CD14-positive monocyte (primary cell): ENCODE results near the gene HYDIN. TPM values are rescaled to one million over a fixed set of nuclear protein-coding genes. Genes with fewer than 3 reads are reported as not detected.

ENCODE experiments used
- DNase-seq, 3 donors: peaks; one replicate each; pipeline ENCODE4 v3.0.0-alpha.2; 2011 to 2022
- H2AFZ ChIP-seq: 2 replicates; pipeline ENCODE4 v1.6.0; 2012; ENCODE audit warnings: mild to moderate bottlenecking, low read depth, low read length, inconsistent platforms; ENCODE audit not compliant: insufficient read depth, poor library complexity, severe bottlenecking
- H3K27ac ChIP-seq, 2 donors: 1 replicate in 1 of 2; 2 replicates in 1 of 2; pipeline ENCODE4 v1.5.1; 2012 to 2013; ENCODE audit warnings: low read length in 2 of 2, control low read depth in 1 of 2, inconsistent platforms in 1 of 2, low read depth in 1 of 2, mild to moderate bottlenecking in 1 of 2
- H3K27me3 ChIP-seq, 2 donors: one replicate each; pipeline versions ENCODE4 v1.6.0 to v1.6.1; 2011 to 2013; ENCODE audit warnings: low read length in 2 of 2; ENCODE audit not compliant: control insufficient read depth in 2 of 2, insufficient read depth in 2 of 2
- H3K36me3 ChIP-seq, 2 donors: replicated peaks in 1 of 2; 1 replicate in 1 of 2; 2 replicates in 1 of 2; pipeline versions ENCODE4 v1.5.1 to v1.6.1; 2012 to 2013; ENCODE audit warnings: low read length in 2 of 2, control low read depth in 1 of 2, inconsistent platforms in 1 of 2, mild to moderate bottlenecking in 1 of 2; ENCODE audit not compliant: insufficient read depth in 2 of 2, control insufficient read depth in 1 of 2
- H3K4me1 ChIP-seq, 2 donors: 1 replicate in 1 of 2; 2 replicates in 1 of 2; pipeline versions ENCODE4 v1.5.1 to v1.6.1; 2012 to 2013; ENCODE audit warnings: low read length in 2 of 2, control low read depth in 1 of 2, inconsistent platforms in 1 of 2, mild to moderate bottlenecking in 1 of 2, moderate library complexity in 1 of 2; ENCODE audit not compliant: insufficient read depth in 2 of 2, control insufficient read depth in 1 of 2
- H3K4me2 ChIP-seq: replicated peaks from 2 replicates; pipeline ENCODE3; 2012; ENCODE audit warnings: low read length, moderate library complexity, mild to moderate bottlenecking; ENCODE audit not compliant: poor library complexity, severe bottlenecking; ENCODE audit errors: extremely low read depth
- H3K4me3 ChIP-seq, 3 experiments: fragments of 200-600 bp in 1 of 3; sonication (generic) in 1 of 3; replicated peaks in 1 of 3; 1 replicate in 2 of 3; 2 replicates in 1 of 3; pipeline ENCODE4 v1.5.1; 2011 to 2013; ENCODE audit warnings: low read length in 3 of 3, mild to moderate bottlenecking in 3 of 3, control low read depth in 2 of 3, low read depth in 2 of 3, inconsistent platforms in 1 of 3, moderate library complexity in 1 of 3
- H3K79me2 ChIP-seq: 2 replicates; pipeline ENCODE4 v1.6.0; 2012; ENCODE audit warnings: mild to moderate bottlenecking, control low read depth, inconsistent platforms, low read length, moderate library complexity; ENCODE audit not compliant: insufficient read depth
- H3K9ac ChIP-seq: 2 replicates; pipeline ENCODE4 v1.6.0; 2017; ENCODE audit warnings: low read length, mild to moderate bottlenecking; ENCODE audit not compliant: insufficient read depth, poor library complexity, severe bottlenecking
- H3K9me3 ChIP-seq, 2 donors: replicated peaks in 1 of 2; 1 replicate in 1 of 2; 2 replicates in 1 of 2; pipeline versions ENCODE4 v1.5.1 to v1.6.1; 2012 to 2013; ENCODE audit warnings: low read length in 2 of 2, control low read depth in 1 of 2; ENCODE audit not compliant: control insufficient read depth in 1 of 2, insufficient read depth in 1 of 2
- H4K20me1 ChIP-seq: 2 replicates; pipeline ENCODE4 v1.6.0; 2012; ENCODE audit warnings: mild to moderate bottlenecking, low read length, control low read depth, moderate library complexity; ENCODE audit not compliant: insufficient read depth
- H3K27ac Mint-ChIP-seq, 7 donors: one replicate each; pipeline ENCODE4 v1.8.0; 2020; ENCODE audit warnings: mild to moderate bottlenecking in 7 of 7, mixed read lengths in 7 of 7, moderate library complexity in 6 of 7, inconsistent platforms in 2 of 7
- H3K27me3 Mint-ChIP-seq, 3 donors: one replicate each; pipeline ENCODE4 v1.8.0; 2021 to 2022; ENCODE audit warnings: low read depth in 3 of 3, mild to moderate bottlenecking in 3 of 3, mixed read lengths in 3 of 3, moderate library complexity in 3 of 3, inconsistent platforms in 1 of 3
- H3K36me3 Mint-ChIP-seq, 2 donors: one replicate each; pipeline ENCODE4 v1.8.0; 2020; ENCODE audit warnings: mixed read lengths in 2 of 2, inconsistent platforms in 1 of 2, mild to moderate bottlenecking in 1 of 2
- H3K4me1 Mint-ChIP-seq: one replicate; pipeline ENCODE4 v1.8.0; 2020; ENCODE audit warnings: mild to moderate bottlenecking, mixed read lengths
- H3K4me3 Mint-ChIP-seq, 2 donors: one replicate each; pipeline ENCODE4 v1.8.0; 2020; ENCODE audit warnings: mild to moderate bottlenecking in 2 of 2, mixed read lengths in 2 of 2, moderate library complexity in 1 of 2
- H3K9me3 Mint-ChIP-seq, 7 donors: one replicate each; pipeline ENCODE4 v1.8.0; 2020 to 2022; ENCODE audit warnings: mixed read lengths in 7 of 7, mild to moderate bottlenecking in 6 of 7, moderate library complexity in 6 of 7, inconsistent platforms in 2 of 7
- WGBS: methylation state at CpG from one replicate; pipeline ENCODE4 v1.1.5; 2013; ENCODE audit warnings: missing lambda C conversion rate; ENCODE audit not compliant: insufficient coverage; 5-methylcytosine and 5-hydroxymethylcytosine counted together
- intact Hi-C, 2 donors: fragments of 100-400 bp; cut with micrococcal nuclease; formaldehyde crosslinking; loops; one replicate each; pipeline versions ENCODE4 v1.15.0 to v1.15.1; 2023
- polyA minus RNA-seq: library from RNA; depleted of rRNA, polyadenylated mRNA; stranded (reverse); fragments of >200 nt; gene quantifications from 2 replicates; pipeline ENCODE4 v1.2.3, GENCODE V29; 2012
- polyA plus RNA-seq, 3 donors: library from polyadenylated mRNA; depleted of rRNA in 1 of 3; unstranded in 2 of 3; stranded (reverse) in 1 of 3; fragments of 300-500 nt in 2 of 3; fragments of >200 nt in 1 of 3; fragmentation: Illumina TruSeq in 2 of 3; gene quantifications; 1 replicate in 2 of 3; 2 replicates in 1 of 3; pipeline ENCODE4 v1.2.3, GENCODE V29; 2012 to 2021
- total RNA-seq, 12 experiments: library from RNA in 1 of 12; stranded (reverse) in 1 of 12; fragments of 120-200 nt in 1 of 12; gene quantifications; one replicate each; pipeline ENCODE4 v1.2.4 and lab custom pipeline; 2013 to 2026; ENCODE audit warnings: mixed read lengths in 6 of 12, inconsistent platforms in 1 of 12
- TF ChIP-seq, protein P1 (sequence below): fragments of 200-600 bp; IDR thresholded peaks from one replicate; pipeline ENCODE4 v1.8.0; 2022; ENCODE audit warnings: antibody characterized with exemption, mild to moderate bottlenecking

The HYDIN gene
- total RNA-seq (2013), result not detected
- not detected for polyA plus RNA-seq
- not detected in 2 replicates for polyA minus RNA-seq
- total RNA-seq (lab: John Stamatoyannopoulos, UW), result 4.6 to 60.6 (median 11.9) reads per million in 11 experiments

DNA sequence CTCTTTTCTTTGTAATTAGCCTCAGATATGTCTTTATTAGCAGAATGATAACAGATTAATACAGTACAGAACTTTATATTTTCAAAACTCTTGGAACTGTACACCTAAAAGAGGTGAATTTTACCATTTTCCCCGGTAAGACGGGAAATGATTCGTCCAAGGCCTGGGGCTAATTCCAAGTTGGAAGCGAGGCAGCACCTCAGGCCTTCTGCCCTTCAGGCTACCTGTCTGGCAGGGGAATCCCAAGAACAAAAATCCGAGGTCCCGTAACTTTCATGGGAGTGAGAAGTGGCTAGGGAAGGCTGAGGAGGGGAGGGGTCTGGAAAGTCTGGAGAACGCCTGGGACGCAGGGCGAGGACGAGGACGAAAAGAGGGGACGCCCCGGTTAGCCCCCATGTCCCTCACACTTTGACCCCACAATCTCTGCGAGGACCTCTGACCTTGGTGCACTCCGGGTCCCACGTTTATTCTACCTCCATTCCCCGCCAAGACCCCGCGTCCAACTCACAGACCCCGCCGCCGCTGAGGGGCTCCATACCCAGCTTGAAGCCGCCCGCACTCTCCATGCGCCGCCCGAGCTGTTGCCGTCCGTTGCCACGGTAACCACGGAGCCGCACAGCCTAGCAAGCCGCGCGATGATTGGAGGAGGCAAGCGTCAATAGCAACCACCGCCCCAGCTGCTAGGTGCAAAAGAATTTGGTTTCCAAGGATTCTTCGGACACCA is at the start of gene HYDIN:
TSS of gene HYDIN (minus strand) at position 601 of the 724 bp plus-strand sequence. CDS start 43,827 bp downstream, outside the sequence.
- Mint-ChIP-seq H3K9me3 (peaks cover 22 to 52% (median 36%) of the 10 kb centered on the region in 7 donors), H3K4me3 (peak within 1 kb of the TSS in 1 of 2 donors; percentile 77), H3K27me3 (peaks cover 16 to 31% (median 28%) of the 10 kb centered on the region in 3 donors), H3K4me1 (peaks cover 2% of the 10 kb centered on the region), H3K27ac (no peak within 1 kb of the TSS), H3K36me3 (no peaks in the 10 kb centered on the region)
- Histone ChIP-seq H2AFZ (no peak within 1 kb of the TSS), H3K4me2 (no peak within 1 kb of the TSS), H3K36me3 (no peaks in the 10 kb centered on the region), H3K27ac (no peak within 1 kb of the TSS), H3K4me3 (no peak within 1 kb of the TSS), H3K27me3 (peaks cover 0 to 14% of the 10 kb centered on the region in 2 donors), H3K4me1 (no peaks in the 10 kb centered on the region), H3K9ac (no peak within 1 kb of the TSS), H4K20me1 (no peaks in the 10 kb centered on the region), H3K9me3 (peaks cover 15 to 33% of the 10 kb centered on the region in 2 donors), H3K79me2 (no peaks in the 10 kb centered on the region)
- WGBS, result 16% methylated on average over 30 of the region's 38 CpGs
- no peak for DNase-seq
- TF ChIP-seq, protein P1, sequence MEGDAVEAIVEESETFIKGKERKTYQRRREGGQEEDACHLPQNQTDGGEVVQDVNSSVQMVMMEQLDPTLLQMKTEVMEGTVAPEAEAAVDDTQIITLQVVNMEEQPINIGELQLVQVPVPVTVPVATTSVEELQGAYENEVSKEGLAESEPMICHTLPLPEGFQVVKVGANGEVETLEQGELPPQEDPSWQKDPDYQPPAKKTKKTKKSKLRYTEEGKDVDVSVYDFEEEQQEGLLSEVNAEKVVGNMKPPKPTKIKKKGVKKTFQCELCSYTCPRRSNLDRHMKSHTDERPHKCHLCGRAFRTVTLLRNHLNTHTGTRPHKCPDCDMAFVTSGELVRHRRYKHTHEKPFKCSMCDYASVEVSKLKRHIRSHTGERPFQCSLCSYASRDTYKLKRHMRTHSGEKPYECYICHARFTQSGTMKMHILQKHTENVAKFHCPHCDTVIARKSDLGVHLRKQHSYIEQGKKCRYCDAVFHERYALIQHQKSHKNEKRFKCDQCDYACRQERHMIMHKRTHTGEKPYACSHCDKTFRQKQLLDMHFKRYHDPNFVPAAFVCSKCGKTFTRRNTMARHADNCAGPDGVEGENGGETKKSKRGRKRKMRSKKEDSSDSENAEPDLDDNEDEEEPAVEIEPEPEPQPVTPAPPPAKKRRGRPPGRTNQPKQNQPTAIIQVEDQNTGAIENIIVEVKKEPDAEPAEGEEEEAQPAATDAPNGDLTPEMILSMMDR, result no peak
- intact Hi-C loops, result no loop called here

DNA sequence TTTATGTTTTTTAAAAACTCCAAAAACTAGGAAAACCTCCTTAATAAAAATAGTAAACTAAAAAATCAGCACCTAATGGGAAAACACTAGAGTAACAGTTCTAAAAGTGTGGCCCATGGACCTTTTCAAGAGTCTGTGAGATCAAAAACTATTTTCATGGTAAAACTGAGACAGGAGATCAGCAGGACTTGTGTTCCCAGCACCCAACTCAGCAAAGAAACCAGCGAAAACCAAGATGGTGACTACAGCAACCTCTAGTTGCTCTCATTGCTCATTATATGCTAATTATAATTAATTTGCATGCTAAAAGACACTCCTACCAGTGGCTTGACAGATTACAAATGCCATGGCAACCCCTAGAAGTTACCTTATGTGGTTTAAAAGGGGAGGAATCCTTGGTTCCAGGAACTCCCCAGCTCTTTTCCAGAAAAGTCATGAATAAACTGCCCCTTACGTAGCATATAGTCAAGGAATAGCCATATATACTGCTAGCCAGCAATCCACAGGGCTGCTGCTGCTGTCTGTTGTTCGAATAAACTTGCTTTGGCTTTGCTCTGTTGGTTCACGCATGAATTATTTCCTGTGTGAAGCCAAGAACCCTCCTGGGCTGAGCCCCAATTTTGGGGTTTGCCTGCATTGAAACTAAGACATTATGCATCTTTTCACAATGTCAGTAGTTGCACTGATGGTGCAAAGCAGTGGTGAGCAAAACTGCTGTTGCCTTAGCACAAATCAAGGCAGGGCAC is 46.2 kb upstream of the HYDIN start:
- Histone ChIP-seq H3K4me2 (no peak overlapping the region), H3K9ac (no peak overlapping the region), H3K9me3 (peaks cover 0 to 12% of the 10 kb centered on the region in 2 donors), H3K27me3 (no peaks in the 10 kb centered on the region), H3K79me2 (no peaks in the 10 kb centered on the region), H3K27ac (no peak overlapping the region), H4K20me1 (no peaks in the 10 kb centered on the region), H3K36me3 (no peaks in the 10 kb centered on the region), H2AFZ (no peak overlapping the region), H3K4me1 (no peaks in the 10 kb centered on the region), H3K4me3 (no peak overlapping the region)
- DNase-seq, result no peak
- peaks cover 0 to 2% (median 0%) of the 10 kb centered on the region in 3 donors for H3K27me3 Mint-ChIP-seq
- 100% methylated on average over 2 of the region's 4 CpGs for WGBS
- no peak overlapping the region for H3K4me3 Mint-ChIP-seq
- TF ChIP-seq, protein P1, result no peak
- no peaks in the 10 kb centered on the region for H3K4me1 Mint-ChIP-seq
- intact Hi-C loops, result no loop called here
- peaks cover 0 to 3% of the 10 kb centered on the region in 2 donors for H3K36me3 Mint-ChIP-seq
- no peak overlapping the region for H3K27ac Mint-ChIP-seq
- H3K9me3 Mint-ChIP-seq, result peaks cover under 1 to 13% (median 8%) of the 10 kb centered on the region in 7 donors
